Measurements from ENCODE around the gene MAPK8. TPM values are rescaled to one million over a fixed set of nuclear protein-coding genes. Genes with fewer than 3 reads are reported as not detected.

MAPK8 gene
- total and polyA plus RNA-seq, 8 donors = 1.2 to 85.0 (median 22.3) TPM

- peak in 1 of 2 donors; percentile 73 for DNase-seq
- intact Hi-C loops (cut with DNase I; ENCODE audit: low total_unique reads) = no loop called here
- WGBS, 5 donors = 44 to 73% (median 51%) methylated on average over 4 of the region's 4 CpGs
These were observed 9.8 kb downstream of the MAPK8 start for GRCh38 chr10:48316236-48316635.

GRCh38 chr10:48317321-48317990 lies 11.0 kb downstream of the MAPK8 start:
- H3K27me3 ChIP-seq = no peaks in the 10 kb centered on the region
- H3K36me3 ChIP-seq = no peaks in the 10 kb centered on the region
- DNase-seq = no peak
- H3K4me1 ChIP-seq = peaks cover 5 to 42% (median 15%) of the 10 kb centered on the region in 4 donors
- H3K9me3 ChIP-seq = no peaks in the 10 kb centered on the region
- no peak overlapping the region for H3K4me3 ChIP-seq
- no peak for TF ChIP-seq EP300 (IDR thresholded peaks at IDR 0.05)
- TF ChIP-seq CTCF (IDR thresholded peaks at IDR 0.05) = no peak
- TF ChIP-seq POLR2A (IDR thresholded peaks at IDR 0.05) = no peak
- no peak for TF ChIP-seq POLR2AphosphoS5 (IDR thresholded peaks at IDR 0.05)
- intact Hi-C loops (cut with DNase I; ENCODE audit: low total_unique reads) = no loop called here
- peak overlapping the region in 1 of 5 donors; percentile 2 for H3K27ac ChIP-seq
- 64 to 79% (median 76%) methylated on average over 8 of the region's 8 CpGs for WGBS, 5 donors

More at GRCh38 chr10:48316236-48316635, 9.8 kb downstream of the MAPK8 start:
- no peak overlapping the region for H3K4me3 ChIP-seq
- no peaks in the 10 kb centered on the region for H3K9me3 ChIP-seq
- peaks cover 5 to 54% (median 17%) of the 10 kb centered on the region in 4 donors for H3K4me1 ChIP-seq
- H3K36me3 ChIP-seq = no peaks in the 10 kb centered on the region
- no peak for TF ChIP-seq POLR2A (IDR thresholded peaks at IDR 0.05)
- TF ChIP-seq POLR2AphosphoS5 (IDR thresholded peaks at IDR 0.05) = peak in 1 of 3 donors; percentile 59
- H3K27me3 ChIP-seq = no peaks in the 10 kb centered on the region
- peak overlapping the region in 1 of 5 donors; percentile 37 for H3K27ac ChIP-seq

- WGBS, 5 donors = 95 to 98% (median 98%) methylated on average over 3 of the region's 3 CpGs
- Histone ChIP-seq H3K27me3 (no peaks in the 10 kb centered on the region), H3K36me3 (no peaks in the 10 kb centered on the region), H3K4me3 (no peak overlapping the region), H3K27ac (no peak overlapping the region), H3K9me3 (no peaks in the 10 kb centered on the region), H3K4me1 (peaks cover 0 to 18% (median 10%) of the 10 kb centered on the region in 4 donors)
- no peak for DNase-seq
- no peak for TF ChIP-seq CTCF (IDR thresholded peaks at IDR 0.05)
- no peak for TF ChIP-seq EP300 (IDR thresholded peaks at IDR 0.05)
- no peak for TF ChIP-seq POLR2AphosphoS5 (IDR thresholded peaks at IDR 0.05)
- no peak for TF ChIP-seq POLR2A (IDR thresholded peaks at IDR 0.05)
- intact Hi-C loops (cut with DNase I; ENCODE audit: low total_unique reads) = no loop called here
These were observed 15.5 kb downstream of the MAPK8 start for GRCh38 chr10:48322017-48322416.

GRCh38 chr10:48324580-48324979 lies 18.1 kb downstream of the MAPK8 start:
- no peak for DNase-seq
- no peak overlapping the region for H3K27ac ChIP-seq
- no peaks in the 10 kb centered on the region for H3K27me3 ChIP-seq
- WGBS, 5 donors = 63 to 88% (median 80%) methylated on average over 2 of the region's 2 CpGs
- no peaks in the 10 kb centered on the region for H3K9me3 ChIP-seq
- H3K4me3 ChIP-seq = no peak overlapping the region
- intact Hi-C loops (cut with DNase I; ENCODE audit: low total_unique reads) = no loop called here
- no peaks in the 10 kb centered on the region for H3K4me1 ChIP-seq
- TF ChIP-seq EP300 (IDR thresholded peaks at IDR 0.05) (no peak), POLR2AphosphoS5 (IDR thresholded peaks at IDR 0.05) (no peak), POLR2A (IDR thresholded peaks at IDR 0.05) (no peak), CTCF (IDR thresholded peaks at IDR 0.05) (no peak)
- no peaks in the 10 kb centered on the region for H3K36me3 ChIP-seq

- H3K4me3 ChIP-seq = no peak overlapping the region
- DNase-seq = peak in 1 of 2 donors; percentile 11
- H3K36me3 ChIP-seq = peaks cover 0 to 6% (median 0%) of the 10 kb centered on the region in 4 donors
- no peak overlapping the region for H3K27ac ChIP-seq
- 84 to 90% (median 89%) methylated on average over 3 of the region's 3 CpGs for WGBS, 5 donors
- no peaks in the 10 kb centered on the region for H3K27me3 ChIP-seq
- no peaks in the 10 kb centered on the region for H3K9me3 ChIP-seq
- H3K4me1 ChIP-seq = peaks cover 0 to 30% (median 20%) of the 10 kb centered on the region in 4 donors
- intact Hi-C loops (cut with DNase I; ENCODE audit: low total_unique reads) = no loop called here
- TF ChIP-seq EP300 (IDR thresholded peaks at IDR 0.05) (no peak), CTCF (IDR thresholded peaks at IDR 0.05) (no peak), POLR2AphosphoS5 (IDR thresholded peaks at IDR 0.05) (no peak), POLR2A (IDR thresholded peaks at IDR 0.05) (no peak)
These were observed 23.8 kb downstream of the MAPK8 start for GRCh38 chr10:48330269-48330668.
